HG03064 (cell line): ENCODE results near the gene CRTAP.
"Not testable (repeated sequence)": the region's sequence is repeated elsewhere in the genome, so short reads cannot be mapped to it uniquely, and the experiment has no call there.

ENCODE experiments used
- ATAC-seq: cut with Tn5 transposase; IDR thresholded peaks from one replicate; pipeline ENCODE4 v1.9.1; 2021; ENCODE audit warnings: low read depth; ENCODE audit not compliant: unreplicated experiment

Gene CRTAP

DNA sequence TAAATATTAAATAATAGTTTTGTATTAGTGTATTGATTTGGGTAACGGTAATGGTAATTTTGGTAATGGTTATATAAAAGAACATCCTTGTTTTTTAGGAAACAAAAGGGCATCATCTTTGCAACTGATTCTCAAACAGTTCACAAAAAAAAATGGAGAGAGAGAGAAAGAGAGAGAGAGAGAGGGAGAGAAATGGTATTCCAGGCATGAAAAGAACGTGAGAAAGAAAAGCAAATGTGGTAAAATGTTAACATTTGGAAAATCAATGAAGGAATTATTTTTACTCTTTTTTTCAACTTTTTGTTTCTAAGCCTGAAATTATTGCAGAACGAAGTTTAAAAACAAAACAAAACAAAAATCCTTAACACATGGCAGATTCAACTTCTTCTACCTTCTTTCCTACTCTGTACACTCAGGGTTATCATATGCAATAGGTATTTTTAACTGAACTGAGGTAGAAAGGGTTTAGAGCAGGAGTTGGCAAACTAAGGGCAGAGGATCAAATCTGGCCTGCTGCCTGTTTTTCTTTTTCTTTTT, 14.6 kb upstream of the CRTAP start:
- ATAC-seq: no peak

DNA sequence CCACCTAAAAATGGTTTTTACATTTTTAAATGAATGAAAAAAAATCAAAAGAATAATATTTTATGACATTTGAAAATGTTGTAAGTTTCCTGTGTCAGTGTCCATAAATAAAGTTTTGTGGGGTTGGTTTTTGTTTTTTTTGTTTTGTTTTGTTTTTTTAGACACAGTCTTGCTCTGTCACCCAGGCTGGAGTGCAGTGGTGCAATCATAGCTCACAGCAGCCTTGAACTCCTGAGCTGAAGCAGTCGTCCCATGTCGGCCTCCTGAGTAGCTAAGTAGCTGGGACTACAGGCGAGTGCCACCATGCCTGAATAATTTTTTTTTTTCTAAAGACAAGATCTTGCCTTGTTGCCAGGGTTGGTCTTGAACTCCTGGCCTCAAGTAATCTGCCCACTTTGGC, 14.1 kb upstream of the CRTAP start:
- ATAC-seq: no peak

DNA sequence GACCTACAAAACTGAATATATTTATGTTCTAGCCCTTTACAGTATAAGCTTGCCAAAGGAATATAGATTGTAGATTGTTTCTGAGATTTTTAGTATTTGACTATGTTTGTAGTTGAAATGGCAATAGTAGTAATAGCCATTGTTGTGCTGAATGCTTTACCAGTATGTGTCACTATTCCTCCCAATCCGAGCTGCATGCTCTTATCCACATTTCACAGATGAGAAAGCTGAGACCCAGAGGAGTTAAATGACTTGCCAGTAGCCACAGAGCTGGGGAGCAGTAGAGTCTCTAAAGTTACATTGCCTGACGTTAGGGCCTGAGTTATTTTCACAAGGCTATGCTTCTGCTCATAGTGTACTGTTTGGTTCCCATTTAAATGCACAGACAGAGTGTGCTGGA, 13.6 kb upstream of the CRTAP start:
- no peak for ATAC-seq

DNA sequence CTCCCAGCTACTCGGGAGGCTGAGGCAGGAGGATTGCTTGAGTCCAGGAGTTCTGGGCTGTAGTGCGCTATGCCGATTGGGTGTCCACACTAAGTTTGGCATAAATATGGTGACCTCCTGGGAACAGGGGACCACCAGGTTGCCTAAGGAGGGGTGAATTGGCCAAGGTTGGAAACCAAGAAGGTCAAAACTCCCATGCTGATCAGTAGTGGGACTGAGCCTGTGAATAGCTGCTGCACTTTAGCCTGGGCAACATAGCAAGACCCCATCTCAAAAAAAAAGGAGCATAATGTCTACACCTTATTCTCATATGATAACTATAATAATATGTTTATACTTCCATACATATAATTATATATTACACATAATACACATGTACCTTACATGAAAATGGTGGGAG, 10.8 kb upstream of the CRTAP start:
- ATAC-seq: no peak

DNA sequence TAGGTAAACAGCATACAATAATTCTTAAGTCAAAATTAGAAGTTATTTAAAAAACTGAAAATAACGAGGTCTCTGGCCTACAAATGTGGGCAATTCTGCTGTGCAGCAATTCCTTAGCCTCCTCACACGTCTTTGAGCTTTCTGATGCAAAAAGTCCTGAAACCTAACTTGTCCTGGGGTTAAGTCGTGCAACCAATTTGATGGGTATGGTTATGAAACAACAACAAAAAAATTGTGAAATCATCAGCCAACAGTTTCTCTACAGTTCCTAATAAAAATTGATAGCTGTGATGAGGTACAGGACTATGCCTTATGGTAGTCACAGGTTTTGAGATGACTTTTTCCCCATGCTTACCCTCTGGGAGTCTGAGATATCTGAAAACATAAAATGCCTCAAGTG, 10.3 kb upstream of the CRTAP start:
- ATAC-seq: no peak

DNA sequence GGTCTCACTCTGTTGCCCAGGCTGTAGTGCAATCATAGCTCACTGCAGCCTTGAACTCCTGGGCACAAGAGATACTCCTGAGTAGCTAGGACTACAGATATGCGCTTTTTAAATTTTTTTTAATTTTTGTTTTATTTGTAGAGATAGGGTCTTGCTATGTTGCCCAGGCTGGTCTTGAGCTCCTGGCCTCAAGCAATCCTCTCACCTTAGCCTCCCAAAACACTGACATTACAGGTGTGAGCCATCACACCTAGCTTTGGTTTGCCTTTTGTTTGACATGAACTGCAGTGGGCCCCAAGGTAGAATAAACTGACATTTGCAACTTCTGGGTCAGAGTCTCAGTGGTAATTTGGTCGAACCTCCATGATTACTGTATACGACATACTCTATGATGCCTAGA, 9.0 kb upstream of the CRTAP start:
- ATAC-seq: no peak

DNA sequence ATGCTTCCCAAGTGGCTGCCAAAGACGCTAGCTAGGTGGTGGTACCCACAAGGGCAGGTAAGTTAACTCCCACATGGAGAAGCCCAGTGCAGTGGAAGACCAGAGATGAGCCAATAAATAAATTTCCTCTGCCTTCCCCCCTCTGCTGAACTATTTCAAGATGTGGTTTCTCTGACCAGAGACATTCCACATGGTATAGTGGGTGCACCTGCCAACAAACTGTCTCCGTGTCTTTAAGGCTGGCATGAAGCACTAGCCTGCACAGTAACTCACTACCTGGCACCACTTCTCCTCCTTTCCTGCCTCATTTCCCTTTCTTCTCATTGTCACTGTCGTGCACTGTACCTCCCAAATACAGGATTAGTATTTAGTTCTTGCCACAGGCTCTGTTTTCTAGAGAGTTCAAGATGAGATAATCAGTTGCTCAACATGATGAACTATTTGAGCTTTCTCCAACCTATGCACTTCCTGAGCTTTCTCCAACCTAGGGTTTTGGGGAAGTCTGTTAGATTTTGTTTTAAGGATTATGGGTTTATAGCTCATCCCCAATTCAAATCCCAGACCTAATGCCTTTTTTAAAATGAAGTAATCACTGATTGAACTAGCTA, 8.4 kb upstream of the CRTAP start:
- no peak for ATAC-seq

DNA sequence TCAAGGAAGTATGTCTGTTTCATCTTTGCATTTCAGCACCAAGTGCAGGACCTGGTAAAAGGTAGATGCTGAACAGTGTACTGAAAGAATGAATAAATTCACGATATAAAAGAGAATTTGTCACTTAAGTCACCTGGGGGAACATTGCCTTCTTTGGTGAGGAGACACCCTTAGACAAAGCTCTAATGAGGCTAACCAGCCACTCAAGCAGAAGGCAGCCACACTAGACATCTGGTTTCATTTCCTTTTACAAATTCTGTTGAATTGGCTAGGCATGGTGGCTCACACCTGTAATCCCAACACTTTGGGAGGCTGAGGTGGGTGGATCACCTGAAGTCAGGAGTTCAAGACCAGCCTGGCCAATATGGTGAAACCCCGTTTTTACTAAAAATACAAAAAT, 7.0 kb upstream of the CRTAP start:
- not testable (repeated sequence) for ATAC-seq

DNA sequence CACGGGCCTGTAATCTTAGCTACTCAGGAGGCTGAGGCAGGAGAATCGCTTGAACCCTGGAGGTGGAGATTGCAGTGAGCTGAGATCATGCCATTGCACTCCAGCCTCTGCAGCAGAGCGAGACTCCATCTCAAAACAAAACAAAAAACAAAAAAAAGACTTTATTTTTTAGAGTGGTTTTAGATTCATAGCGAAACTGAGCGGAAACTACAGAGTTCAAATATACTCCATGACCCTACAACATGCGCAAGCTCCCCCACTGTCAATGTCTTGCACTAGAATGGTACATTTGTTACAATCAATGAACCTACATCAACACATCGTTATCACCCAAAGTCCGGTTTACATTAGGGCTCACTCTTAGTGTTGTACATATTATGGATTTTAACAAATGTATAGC, 2.2 kb upstream of the CRTAP start:
- peak; percentile 30 for ATAC-seq

DNA sequence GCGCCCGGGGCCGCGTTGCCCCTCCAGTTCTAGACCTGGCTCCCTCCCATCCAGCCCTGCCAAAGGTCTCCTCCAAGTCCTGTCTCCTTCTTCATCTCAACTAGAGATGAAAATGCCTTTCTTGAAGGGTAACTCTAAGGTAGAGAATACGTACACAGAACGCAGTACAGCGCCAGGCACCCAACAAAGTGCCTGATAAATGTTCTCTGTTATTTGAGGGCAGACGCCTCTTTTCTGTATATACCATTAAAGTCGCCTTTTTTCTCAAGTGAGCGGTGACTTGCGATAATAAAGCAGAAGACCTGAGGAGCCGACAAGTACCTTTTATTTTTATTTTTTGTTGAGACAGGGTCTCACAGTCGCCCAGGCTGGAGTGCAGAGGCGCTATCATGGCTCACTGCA, 809 bp downstream of the CRTAP start:
- no peak for ATAC-seq

DNA sequence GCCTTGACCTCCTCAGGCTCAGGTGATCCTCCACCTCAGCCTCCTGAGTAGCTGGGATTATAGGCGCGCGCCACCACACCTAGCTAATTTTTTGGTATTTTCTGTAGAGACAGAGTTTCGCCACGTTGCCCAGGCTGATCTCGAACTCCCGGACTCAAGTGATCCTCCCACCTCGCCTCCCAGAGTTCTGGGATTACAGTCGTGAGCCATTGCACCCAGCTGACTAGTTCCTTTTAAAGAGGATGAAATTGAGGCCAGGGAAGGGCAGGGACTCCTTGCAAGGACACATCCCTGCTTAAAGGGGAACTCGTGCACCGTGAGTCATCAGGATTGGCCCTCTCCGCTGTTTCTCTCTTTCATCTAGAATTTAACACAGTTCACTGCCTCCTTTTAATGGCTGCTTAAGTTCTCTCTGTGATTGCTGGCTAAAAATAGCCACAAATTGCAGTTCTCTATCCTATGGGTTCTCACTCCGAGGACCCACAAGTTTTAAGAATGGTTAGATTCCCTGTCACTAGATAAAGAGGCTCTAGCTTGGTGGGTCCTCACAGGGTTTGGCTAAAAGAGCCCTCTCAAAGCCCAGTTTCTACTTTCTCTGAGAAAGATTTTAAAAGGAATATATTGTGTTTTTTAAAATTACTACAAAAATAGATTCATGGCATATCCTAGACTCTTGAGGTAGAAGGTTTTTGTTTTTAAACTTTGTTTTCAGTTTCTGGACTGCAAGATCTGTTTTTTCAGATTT, 1.4 kb downstream of the CRTAP start:
- ATAC-seq: no peak

DNA sequence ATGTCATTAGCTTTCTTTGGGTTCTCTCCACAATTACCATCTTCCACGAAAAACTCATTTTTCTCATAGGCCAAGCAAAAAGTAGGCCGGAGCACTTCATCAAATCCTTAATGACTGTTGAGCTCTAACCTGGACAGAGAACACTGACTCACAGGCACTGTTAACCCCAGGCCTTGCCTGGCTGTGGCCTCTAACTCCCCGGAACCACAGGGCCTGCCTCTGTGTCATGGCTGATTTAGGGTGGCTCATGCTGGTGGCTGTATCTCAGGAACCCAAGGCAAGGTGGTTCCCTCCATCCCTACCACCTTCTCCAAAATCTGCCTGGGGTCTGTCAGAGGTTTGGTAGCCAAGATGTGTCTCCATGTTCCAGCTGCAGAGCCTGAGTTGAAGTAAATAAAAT, 3.6 kb downstream of the CRTAP start:
- ATAC-seq: no peak

DNA sequence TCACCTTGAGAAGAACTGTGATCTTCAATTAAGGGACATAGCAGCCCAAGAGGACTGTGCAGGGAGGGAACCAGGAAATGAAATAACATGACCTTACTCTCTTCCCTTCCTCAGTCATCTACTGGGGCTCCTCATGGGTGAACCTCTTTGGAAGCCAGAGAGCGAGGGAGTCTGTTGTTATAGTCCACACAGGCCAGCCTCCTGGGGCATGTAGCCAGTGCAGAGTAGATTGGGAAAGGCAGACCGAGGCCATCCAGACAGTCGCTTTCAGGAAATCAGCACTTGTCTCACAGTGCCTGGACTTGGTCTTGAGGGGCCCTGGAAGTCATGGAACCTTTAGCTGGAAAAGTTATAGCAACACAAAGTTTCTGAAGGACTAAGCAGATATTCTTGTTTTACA, 6.1 kb downstream of the CRTAP start:
- ATAC-seq: no peak

DNA sequence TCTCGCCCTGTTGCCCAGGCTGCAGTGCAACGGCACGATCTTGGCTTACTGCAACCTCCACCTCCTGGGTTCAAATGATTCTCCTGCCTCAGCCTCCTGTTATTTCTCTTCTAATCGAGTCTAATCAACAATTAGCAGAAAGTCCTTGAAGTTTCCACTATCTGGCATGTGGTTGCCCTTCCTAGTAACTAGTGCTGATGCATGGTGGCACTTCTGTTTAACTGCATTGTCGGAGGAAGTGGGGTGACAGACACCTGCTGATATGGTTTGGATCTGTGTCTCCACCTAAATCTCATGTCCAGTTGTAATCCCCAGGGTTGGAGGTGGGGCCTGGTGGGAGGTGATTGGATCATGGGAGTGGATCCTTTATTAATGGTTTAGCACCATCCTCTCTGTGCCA, 9.2 kb downstream of the CRTAP start:
- no peak for ATAC-seq

DNA sequence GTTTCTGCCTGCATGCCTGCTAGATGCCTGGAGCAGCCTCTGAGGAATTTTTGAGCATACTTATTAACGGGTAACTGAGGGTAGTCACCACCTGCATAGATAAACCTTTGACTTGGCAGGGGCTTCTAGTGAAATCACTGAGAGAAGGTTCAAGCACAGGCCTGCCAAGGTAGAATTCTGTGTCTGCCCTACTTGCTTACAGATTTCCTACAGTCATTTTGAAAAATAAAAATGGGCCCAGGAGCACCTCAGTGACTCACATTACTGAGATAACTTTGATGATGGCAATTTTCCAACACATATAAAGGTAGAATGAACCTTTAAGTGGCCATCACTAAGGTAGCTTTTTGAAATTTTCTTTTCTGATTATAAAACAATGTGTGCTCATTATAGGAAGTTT, 10.8 kb downstream of the CRTAP start:
- ATAC-seq: no peak

DNA sequence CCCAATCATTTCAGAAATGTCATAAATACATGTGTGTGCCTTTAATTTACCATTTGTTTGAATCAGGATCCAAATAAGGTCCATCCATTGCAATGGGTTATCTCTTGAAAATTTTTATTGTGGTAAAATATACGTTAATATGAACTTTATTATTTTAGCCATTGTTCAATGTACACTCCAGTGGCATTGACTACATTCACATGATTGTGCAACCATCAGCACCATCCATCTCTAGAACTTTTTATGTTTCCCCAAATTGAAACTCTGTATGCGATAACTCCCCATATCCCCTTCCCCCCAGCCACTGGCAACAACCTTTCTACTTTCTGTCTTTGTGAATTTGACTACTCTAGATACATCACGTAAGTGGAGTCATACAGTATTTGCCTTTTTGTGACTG, 12.0 kb downstream of the CRTAP start:
- no peak for ATAC-seq

DNA sequence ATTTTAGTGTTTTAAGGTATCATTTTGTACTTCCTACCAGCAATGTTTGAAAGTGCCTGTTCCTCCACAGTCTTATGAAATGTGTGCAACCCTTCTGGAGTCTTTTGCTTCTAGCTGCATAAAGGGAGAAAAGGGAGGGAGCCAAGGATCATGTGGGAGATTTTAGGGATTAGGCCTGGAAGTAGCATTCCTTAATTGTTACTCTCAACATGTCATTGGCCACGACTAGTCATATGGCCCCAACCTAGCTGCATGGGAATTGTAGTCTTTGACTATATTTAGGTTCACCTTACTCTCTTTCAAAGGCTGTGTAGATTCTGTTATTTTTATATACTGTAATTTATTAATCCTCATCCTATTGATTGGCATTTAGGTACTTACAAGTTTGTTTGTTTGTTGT, 14.9 kb downstream of the CRTAP start:
- no peak for ATAC-seq

DNA sequence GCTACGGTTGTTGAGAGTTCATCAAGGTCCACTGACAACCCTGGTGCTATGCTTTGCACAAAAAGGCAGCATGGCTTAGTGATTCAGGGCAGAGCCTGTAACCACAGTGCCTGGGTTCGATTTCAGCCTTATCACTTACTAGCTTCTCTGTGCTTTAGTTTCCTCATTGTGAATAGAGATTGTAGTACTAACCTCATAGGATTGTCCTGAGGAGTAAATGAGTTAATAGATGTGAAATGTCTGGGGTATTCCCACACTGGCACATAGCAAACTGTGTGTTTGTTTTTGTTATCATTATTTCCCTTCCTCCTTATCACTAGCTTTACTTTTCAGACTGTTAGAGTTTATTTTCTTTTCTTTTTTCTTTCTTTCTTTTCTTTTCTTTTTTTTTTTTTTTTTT, 16.3 kb downstream of the CRTAP start:
- no peak for ATAC-seq

DNA sequence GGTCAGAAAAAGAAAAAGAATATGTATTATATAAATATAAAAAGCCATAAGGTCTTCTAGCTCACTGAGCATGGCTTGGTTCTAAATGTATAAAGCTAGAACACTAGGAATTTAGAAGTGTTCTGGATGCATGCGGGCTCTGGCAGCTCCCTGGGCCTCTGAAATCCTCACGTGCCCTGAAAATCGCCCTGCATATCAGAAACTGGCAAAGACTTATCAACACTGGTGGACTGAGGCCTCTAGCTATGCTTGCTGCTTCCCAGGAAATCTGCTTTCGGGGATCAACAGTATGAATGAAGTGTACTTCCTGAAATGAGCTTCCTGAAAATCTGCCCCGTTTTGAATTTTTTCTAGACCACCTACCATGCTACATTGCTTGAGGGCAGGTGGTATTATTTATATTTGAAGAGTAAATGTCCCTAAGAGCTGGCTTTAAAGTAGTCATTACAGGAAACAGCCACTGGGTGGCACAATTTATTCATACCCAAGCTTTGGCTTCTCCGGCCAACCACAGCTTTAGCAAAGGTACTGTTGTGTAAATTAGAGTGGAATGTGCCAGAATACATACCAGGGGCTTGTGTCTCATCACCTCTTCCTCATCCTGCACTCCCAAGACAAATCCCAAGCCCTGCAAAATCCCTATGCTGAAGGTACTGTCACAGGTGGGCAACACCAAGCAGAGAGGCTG, 17.7 kb downstream of the CRTAP start:
- peak; percentile 72 for ATAC-seq

DNA sequence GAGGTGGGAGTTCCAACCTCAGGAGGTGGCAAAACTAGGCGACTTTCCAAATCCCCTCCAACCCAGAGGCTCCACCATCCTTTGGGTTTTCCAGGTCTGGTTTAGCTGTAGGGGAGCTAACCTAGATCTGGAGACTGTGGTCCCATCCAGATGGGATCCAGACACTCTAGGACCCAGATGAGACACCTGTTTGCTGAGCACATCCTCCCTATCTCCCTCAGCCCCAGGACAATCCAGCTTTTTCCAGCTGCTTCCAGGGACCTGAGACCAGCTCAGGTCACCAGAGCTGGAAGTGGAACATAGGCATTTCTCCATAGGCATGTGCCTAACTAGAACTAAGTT, 18.2 kb downstream of the CRTAP start:
- ATAC-seq: no peak

DNA sequence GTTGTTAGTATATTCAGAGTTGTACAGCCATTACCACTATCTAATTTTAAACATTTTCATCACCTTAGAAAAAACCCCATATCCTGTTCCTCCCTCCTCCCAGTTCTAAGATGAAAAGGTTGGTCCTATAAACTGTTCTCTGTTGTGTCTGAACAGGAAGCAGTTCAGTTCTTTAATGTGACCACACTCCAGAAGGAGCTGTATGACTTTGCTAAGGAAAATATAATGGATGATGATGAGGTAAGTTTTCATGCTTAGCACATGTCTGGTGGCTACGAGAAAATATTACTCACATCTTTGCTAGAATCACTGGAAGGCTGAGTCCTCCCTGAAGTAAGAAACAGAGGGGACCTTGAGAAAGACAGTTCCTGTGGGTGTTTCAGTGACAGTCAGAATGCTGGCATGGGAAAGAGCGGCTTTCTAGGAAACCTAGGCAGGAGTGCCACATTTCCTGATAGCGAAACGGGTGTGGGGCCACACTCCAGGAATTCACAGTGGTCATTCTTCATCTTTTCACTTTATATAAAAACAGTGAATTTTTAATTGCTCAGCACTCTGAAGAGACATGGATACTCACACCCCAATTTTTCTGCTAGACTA, 20.3 kb downstream of the CRTAP start:
- ATAC-seq: no peak

DNA sequence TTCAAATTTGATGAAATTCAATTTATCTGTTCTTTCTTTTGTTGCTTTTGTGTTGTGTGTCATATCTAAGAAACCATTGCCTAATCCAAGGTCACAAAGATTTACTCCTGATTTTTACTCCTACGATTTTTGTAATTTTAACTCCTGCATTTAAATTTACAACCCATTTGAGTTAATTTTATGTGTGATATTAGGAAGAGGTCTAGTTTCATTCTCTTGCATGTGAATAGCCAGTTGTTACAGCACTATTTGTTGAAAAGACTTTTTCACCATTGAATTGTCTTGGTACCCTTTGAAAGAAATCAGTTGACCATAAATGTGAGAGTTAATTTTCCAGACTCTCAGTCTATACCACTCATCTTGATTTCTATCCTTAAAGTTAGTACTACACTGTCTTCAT, 23.9 kb downstream of the CRTAP start:
- no peak for ATAC-seq
